GM21528 (cell line): ENCODE results near the gene EMC8.

Source experiments
- ATAC-seq: cut with Tn5 transposase; IDR thresholded peaks from one replicate; pipeline ENCODE4 v1.9.1; 2021; ENCODE audit warnings: mild to moderate bottlenecking, moderate library complexity; ENCODE audit not compliant: unreplicated experiment, low FRiP score

The EMC8 gene

GRCh38 chr16:85735225-85735635 lies 64.1 kb downstream of the EMC8 start:
- peak; percentile 73 for ATAC-seq

GRCh38 chr16:85734311-85735017 lies 64.9 kb downstream of the EMC8 start:
- no peak for ATAC-seq

- no peak for ATAC-seq
Measured at GRCh38 chr16:85733839-85734170, 65.5 kb downstream of the EMC8 start.

GRCh38 chr16:85733155-85733838 lies 66.0 kb downstream of the EMC8 start:
- no peak for ATAC-seq

GRCh38 chr16:85731179-85731578 lies 68.2 kb downstream of the EMC8 start:
- no peak for ATAC-seq

GRCh38 chr16:85730186-85730465 lies 69.2 kb downstream of the EMC8 start:
- ATAC-seq: no peak

GRCh38 chr16:85729452-85730185 lies 69.7 kb downstream of the EMC8 start:
- no peak for ATAC-seq

GRCh38 chr16:85728879-85729278 lies 70.5 kb downstream of the EMC8 start:
- no peak for ATAC-seq
